ENCODE results near the gene ZNF556.

GRCh38 chr19:2845107-2845506 lies 22.0 kb upstream of the ZNF556 start:
- no peak for TF ChIP-seq CTCF (IDR thresholded peaks at IDR 0.05)
- TF ChIP-seq POLR2A (IDR thresholded peaks at IDR 0.05), result no peak

Data from adrenal gland (tissue), 5 donors.